GM21737 (cell line): ENCODE results near the gene C14orf93.
A peak's percentile ranks its signal among the peaks of the same experiment; 100 is the strongest.

Experiments used
- ATAC-seq: cut with Tn5 transposase; IDR thresholded peaks from one replicate; pipeline ENCODE4 v1.9.1; 2021; ENCODE audit warnings: mild to moderate bottlenecking, moderate library complexity; ENCODE audit not compliant: unreplicated experiment

Gene C14orf93

DNA sequence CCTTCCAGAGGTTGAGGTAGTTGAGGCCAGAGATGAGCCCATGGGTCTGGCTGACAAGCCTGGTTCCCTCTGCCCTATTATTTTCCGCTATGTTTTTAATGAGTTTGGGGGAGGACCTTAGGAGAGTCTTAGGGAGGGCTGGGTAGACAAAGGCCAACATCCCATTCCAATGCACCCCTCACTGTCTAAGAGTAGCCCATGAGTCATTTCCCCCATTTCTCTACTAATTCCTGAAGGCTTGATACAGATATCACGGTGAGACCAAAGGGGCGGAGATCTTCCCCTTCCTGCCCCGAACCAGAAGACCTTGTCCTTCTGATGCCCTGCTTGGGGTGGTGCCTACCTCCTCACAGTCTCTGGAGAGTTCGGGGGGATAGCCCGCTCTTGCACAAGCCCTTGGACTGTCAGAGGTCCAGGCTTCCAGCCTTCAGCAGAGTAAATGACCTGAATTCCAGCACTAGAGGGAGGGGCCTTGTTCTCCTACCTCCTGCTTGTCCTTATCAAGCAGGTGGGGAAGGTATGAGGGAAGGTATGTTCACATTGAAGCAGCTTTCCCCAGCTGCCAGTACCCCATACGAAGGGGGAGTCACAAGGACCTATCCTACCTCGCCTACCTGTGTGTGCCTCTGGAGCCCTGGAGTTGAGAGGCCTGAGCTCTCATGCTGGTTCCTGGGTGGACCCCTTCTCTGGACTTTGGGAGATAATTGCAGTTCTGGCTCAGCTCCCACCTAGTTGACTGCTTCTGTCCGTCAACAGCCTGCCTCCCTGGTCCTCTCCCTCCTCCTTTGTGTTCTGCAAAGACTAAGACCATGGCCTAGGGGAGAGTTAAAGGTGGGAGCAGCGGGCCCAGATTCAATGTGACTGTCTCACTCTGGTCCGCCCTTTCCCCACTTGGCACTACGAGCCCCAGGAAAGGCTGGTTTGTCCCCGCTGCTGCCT lies 35.7 kb upstream of the C14orf93 start:
- no peak for ATAC-seq

DNA sequence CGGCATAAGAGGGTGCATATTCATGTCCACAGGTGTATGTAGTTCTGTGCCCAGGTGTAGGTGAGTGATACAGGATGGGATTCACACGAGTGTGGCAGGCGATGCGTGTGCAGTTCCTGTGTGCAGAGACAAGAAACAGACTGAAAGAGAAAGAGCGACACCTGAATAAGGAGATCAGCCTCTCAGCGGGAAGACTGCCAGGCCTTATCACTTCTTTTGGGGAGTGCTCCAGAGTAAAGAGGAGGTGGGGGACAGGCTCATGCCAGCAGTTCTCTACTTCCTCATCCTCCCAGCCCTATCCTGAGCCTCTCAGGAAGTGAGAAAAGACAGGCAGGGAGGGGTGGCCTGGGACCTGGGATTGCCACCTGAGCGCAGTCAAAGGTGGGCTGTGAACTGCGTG lies 34.9 kb upstream of the C14orf93 start:
- ATAC-seq, result no peak

DNA sequence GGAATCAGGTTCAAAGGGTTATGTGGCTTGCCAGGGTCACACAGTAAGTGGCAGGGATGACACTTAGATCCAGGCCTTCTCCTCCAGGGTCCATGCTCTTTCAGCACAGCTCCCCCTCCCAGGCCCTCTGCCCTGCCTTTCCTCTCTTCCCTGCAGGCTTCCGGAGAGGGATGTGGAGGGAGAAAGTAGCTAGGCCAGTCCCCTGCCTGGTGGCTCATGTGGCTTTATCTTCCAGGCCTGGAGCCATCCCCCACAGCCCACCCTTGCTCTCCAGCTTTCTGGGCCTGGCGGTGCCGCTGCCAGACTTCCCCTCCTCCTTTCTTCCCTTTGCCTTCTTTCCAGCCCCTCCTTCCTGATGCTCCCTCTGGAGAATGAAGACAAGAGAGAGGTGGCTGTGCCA lies 33.8 kb upstream of the C14orf93 start:
- no peak for ATAC-seq

DNA sequence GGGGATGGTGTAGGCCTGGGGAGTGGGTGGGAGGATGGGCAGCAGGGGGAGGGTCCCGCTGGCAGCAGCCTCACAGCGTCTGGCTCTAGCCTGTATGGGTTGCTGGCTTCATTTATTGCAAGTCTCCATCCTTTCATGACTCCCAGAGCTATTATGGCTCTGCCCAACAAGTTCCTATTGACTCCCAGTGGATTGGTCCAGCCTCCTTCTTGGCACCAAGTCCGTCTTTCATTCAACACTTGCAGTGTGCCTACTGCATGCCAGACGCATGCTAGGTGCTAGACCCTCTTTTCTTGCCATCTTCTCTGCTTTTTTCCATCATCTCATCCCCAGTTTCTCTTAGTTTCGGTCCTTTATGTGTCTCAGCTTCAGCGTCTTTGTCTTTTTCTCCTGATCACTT lies 33.2 kb upstream of the C14orf93 start:
- ATAC-seq, result no peak

DNA sequence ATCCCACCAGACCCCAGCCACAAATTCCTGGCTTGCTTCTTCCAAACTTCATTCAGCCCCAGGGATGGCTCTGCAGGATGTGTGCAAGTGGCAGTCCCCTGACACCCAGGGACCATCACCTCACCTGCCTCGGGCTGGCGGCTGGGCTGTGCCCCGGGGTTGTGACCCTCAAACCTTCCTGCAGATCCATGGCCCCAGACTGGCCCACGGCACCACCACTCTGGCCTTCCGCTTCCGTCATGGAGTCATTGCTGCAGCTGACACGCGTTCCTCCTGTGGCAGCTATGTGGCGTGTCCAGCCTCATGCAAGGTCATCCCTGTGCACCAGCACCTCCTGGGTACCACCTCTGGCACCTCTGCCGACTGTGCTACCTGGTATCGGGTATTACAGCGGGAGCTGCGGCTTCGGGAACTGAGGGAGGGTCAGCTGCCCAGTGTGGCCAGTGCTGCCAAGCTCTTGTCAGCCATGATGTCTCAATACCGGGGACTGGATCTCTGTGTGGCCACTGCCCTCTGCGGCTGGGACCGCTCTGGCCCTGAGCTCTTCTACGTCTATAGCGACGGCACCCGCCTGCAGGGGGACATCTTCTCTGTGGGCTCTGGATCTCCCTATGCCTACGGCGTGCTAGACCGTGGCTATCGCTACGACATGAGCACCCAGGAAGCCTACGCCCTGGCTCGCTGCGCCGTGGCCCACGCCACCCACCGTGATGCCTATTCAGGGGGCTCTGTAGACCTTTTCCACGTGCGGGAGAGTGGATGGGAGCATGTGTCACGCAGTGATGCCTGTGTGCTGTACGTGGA lies 32.4 kb upstream of the C14orf93 start, which contains the start of gene PSMB11:
PSMB11 (plus strand) TSS at position 51 of the 804 bp plus-strand sequence; CDS start at position 65, 14 bp downstream.
- ATAC-seq, result no peak

DNA sequence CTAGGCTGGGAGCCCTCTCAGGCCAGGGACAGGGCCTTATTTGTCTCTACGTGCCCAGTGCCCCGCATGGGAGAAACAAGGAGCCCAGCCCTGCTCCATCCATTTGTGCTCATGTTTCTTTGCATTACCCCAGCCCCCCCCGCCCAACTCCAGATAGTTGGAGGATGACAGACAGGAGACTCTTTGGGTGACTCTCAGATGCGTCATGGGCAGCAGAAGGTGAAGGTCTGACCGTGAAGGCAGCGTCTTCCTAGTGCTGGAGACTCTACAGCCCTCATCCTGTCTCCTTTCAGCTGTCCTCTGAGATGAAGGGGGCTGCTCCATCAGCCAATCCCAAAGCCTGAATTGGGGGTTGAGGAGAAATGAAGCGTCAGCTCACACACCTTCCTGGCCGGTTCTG lies 31.8 kb upstream of the C14orf93 start:
- ATAC-seq, result no peak

DNA sequence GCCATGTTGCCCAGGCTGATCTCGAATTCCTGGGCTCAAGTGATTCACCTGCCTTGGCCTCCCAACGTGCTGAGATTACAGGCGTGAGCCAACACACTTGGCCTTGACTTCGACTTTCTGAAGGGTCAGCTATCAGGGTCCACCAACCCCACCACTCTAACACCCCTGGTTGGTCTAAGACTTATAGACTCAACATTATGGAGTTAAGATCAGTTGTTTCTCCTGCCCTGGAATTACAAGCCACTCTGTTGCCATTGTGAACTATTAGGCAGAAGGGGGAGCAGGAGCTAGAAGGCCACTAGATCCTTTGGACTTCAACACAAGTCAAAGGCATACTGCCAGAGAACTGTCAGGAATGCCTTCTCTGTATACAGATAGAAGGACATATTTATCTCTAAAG lies 30.2 kb upstream of the C14orf93 start:
- no peak for ATAC-seq

DNA sequence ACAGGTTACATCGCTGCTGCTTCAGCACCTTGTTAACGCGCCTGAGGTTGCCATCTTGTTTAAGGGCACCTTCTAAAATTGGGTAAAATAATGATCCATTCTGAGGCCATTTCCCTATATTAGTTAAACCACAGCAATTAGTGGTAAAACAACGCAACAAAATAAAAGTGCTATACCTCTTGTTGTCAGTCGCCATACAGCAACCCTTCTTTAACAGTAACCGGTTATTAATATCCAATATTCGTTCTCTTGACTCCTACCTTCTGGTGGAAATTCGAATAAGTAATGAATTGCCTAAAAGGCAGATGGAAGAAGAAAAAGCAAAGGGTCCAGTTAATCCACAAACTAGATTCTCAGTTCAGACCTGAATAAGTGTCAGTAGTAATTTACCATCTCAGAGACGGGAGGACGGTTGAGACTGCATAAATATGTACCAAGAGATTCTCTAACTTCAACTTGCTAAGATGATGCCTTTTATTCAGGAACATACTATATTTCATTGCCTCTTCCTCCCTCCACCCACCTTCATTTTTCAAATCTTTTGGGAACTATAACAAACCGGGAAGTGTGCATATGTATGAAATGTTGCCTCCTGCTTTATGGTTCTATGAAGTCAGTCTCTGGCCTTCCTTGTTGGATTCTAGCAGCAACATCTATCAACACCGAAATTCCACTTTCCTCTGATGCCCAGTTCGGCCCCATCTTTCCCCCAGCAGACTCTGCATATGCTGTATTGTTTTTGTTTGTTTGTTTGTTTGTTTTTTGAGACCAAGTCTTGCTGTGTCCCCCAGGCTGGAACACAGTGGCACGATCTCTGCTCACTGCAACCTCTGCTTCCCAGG lies 25.6 kb upstream of the C14orf93 start:
- ATAC-seq, result no peak

DNA sequence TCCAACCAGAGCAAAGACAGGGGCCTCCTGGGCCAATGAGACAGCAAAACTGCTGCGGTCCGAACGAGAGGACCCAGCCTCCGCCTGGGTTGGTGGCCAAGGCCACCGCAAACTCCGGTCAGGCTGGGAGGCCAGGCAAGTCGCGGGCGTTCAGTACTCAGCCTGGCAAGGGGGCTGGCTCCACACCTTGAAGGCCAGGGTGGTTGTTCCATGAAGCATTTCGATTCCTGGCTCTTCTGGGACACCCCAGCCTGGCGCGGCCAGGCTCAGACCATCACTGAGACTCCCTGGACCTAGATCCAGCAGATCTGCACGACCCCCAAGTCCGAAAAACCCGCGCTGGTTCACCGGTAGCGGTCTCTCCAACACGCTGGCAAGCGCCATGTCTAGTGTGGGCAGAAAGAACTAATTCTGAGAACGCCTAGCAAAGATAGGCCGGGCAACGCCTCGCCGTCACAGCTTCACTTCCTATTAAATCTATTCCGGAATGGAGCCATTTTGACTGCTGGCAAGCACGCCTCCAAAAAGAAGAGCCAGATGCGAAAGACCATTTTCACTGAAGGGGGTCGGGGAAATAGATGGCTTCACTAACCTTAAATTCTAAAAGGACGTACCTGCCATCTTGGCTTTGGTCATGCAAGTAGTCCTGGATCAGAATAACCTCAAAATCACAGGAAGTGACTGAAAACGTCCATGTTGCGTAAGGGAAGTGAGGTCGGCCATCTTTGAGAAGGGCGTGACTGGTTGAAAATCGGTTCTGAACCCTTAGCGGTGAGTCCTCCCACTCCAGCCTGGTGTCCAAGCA lies 24.8 kb upstream of the C14orf93 start, which contains the start of gene PSMB5:
PSMB5 (minus strand) TSS at position 403 of the 805 bp plus-strand sequence; CDS start at position 384, 19 bp downstream.
- peak; percentile 92 for ATAC-seq

DNA sequence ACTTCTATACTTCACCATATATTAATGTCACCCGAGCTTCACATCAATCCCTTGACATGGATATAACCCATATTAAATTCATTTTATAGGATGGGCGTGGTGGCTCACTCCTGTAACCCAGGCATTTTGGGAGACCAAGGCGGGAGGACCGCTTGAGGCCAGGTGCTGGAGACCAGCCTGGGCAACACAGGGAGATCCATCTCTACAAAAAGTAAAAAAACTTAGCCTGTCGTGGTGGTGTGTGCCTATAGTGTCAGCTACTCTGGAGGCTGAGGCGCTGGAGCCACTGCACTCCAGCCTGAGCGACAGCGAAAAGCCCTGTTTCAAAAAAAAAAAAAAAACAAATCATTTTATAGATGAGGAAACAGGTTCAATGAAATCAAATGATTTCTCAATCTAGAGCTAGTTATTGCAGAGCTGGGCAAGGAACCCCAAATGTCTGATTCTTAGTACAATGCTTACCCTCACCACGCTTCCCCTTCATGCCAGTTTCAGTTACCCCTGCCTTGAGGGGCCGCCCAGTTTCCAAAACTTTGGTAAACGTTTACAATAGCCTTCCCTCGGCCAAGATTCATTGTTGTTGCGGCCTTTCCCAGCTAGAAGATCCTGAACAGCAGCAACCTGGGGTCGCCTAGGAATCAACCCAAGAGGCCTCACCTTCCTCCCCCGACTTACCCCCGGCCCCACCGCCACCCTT lies 24.0 kb upstream of the C14orf93 start:
- peak; percentile 8 for ATAC-seq

DNA sequence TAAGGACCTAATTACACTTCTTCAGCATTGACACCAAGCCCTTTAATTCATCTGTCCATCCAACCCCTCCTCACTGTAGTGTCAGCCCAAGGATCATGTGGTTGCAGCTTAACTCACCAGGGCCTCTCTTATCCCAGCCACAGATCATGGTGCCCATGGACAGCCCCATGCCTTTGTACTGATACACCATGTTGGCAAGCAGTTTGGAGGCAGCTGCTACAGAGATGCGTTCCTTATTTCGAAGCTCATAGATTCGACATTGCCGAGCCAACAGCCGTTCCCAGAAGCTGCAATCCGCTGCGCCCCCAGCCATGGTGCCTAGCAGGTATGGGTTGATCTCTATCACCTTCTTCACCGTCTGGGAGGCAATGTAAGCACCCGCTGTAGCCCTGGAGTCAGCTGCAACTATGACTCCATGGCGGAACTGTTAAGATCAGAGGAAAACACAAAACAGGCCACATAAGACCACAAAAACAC lies 23.3 kb upstream of the C14orf93 start:
- ATAC-seq, result no peak

DNA sequence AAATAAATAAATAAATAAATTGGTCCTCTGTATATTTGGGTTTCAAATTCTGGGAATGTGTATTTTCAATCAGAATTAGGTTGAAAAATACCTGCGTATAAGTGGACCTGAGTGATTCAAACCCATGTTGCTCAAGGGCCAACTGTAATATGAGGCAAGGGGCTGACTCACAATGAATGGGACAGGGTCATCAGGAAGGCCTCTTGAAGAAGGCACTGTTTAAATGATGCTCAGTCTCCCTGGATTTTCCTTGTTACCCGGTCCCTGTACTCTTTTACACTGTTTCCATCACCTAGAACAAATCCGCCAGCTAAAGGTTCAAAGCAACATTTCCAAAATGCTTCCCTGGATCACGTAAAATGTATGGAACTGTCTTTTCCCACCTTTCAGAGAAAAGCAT lies 21.0 kb upstream of the C14orf93 start:
- no peak for ATAC-seq

DNA sequence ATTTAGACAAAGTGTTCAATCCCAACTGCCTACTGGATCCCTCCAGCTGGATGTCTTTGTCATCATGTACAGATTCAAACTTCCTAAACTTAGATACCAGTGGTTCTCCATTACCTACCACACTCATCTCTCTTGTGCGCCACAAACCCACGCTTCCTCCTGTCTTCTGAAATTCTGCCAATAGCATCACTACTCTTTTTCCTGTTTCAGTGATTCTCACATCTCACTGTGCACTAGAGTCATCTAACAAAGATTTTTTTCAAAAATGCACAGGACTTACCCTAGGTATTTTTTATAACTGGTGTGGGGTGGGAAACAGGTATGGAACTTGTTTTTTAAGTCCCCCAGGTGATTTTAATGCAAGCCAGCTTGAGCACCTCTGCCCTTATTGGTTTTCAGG lies 18.9 kb upstream of the C14orf93 start:
- ATAC-seq, result no peak

DNA sequence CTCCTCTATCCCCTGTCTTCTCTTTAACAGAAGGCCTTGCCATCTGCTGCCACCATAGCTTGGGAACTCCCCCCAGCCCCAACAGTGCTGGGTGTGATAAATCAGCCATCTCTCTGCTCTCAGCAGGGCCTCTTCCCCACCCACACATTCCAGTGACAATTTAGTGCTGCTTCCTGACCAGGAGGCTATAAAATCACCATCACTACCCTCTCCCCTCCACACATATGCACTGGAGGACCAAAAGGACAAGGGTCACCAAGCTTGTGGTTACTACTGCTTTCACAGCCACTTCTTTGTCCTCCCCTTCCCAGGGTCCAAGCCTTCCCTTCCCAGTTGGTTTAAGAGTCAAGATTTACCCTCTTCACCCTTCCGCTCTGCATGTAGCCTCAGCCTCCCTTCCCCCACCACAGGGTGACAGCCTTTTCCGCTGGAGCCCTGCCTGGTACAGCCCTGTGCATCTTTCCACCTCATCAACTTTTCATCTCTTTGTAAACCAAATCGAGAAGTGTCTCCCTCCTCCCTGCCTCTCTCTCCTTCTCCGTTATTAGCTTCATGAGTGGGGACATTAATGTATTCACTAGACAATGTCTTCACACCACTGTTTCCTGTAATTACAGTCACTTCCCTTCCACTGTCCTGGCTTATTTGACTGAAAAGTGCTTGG lies 15.3 kb upstream of the C14orf93 start:
- ATAC-seq, result no peak

DNA sequence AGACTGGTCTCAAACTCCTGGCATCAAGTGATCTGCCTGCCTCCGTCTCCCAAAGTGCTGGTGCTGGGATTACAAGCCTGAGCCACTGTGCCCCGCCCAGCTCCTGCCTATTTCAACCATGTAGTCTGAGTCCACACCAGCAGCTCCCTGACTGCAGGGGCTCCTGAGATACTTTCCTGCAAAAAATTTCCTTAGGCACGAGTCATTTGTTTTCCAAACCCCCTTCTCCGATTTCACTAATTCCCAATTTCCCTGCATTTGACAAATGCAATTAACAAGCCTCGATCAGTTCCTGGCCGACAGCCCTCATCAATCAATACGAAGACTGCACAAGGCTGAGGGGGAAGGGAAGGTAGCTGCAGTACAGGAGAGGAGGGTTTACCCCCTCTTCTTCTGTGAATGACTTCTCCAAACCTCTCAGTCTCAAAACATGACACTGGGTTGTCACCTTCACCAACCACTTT lies 14.7 kb upstream of the C14orf93 start:
- no peak for ATAC-seq

DNA sequence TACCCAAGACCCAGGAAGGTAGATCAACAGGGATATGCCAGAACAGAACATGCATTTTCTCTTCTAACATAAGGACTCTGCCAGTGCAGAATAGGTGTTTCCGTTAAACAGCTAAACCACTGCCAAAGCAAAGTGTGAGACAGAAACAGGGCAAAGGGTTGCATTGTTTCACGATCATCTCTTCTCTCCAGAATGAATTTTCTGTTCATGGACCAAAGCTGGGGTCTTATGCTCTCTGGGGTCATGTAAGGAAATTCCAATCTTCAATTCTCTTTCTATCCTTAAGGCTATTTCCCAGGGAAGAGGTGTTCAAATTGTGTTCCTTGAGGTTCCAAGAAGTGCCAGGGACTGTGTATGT lies 13.8 kb upstream of the C14orf93 start:
- no peak for ATAC-seq

DNA sequence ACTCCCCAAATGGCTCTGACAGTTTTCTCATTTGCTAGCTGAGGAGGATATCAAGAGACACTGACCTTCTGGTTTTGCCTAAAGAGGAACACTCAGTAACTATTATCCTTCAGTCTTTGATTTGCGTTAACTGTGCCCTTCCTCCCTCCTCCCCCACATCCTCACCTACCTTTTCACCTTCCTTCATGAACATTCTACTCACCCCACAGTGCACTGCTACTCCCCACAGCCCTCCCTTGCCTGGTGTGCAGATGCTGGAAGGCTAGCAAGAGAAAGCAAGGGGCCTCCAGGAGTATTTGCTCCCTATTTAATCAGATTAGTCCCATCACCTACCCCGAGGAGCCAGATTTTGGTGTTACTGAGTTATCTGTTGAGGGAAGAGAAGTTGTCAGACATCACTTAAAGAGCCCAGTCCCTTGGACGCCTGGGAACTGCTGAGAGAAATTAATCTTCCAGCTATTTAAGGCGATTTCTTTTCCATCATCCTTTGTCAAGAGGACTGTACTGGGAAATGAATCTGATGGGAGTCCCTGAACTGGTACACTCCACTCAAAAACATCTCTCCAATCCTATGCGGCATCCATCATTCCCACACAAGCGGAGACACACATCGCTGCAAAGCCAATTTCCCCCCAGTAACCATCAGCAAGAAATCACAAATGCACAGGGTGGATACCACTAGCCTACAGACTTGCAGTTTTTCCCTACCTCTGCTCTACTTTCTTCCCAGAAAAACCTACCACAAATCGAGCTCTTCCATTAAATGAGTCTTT lies 13.3 kb upstream of the C14orf93 start:
- ATAC-seq, result no peak

DNA sequence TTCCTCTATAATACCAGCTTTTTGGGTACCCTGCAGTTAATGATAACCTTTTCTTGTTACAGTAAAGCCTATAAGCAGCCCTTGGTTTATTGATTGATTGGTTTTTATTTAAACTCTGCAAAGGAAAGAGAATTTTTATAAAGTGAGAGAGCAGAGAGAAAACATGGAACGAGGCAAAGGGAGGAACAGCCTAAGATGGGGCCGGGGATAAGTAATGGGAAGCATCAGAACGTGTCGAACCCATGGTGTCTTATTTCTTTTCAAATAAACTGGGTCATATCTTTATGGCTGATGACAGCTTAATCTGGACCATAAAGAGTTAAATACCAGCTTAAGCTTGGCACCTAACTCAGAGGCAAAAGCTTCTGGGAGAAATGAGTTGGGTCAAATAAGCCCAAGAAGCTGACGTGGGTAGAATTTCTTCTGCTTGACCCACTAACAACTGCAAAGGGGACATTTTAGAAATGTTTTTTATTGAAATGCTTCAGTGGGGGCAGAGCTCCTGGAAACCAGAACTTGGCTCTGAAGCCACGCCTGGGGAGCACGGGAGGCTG lies 12.0 kb upstream of the C14orf93 start:
- no peak for ATAC-seq
